Glutamatergic neuron (in vitro differentiated cells): ENCODE measurements around the gene TBX10. TPM values are rescaled to one million over a fixed set of nuclear protein-coding genes. Genes with fewer than 3 reads are reported as not detected.

Experiments used
- DNase-seq: peaks from one replicate; pipeline ENCODE4 v3.0.0; 2022
- H3K27ac Mint-ChIP-seq: one replicate; pipeline ENCODE4 v1.8.0; 2020; ENCODE audit warnings: mild to moderate bottlenecking, mixed read lengths, inconsistent platforms; ENCODE audit not compliant: unreplicated experiment
- H3K27me3 Mint-ChIP-seq: one replicate; pipeline ENCODE4 v1.8.0; 2020; ENCODE audit warnings: mild to moderate bottlenecking, moderate library complexity, mixed read lengths, inconsistent platforms; ENCODE audit not compliant: unreplicated experiment
- H3K36me3 Mint-ChIP-seq: one replicate; pipeline ENCODE4 v1.8.0; 2020; ENCODE audit warnings: mild to moderate bottlenecking, mixed read lengths, inconsistent platforms; ENCODE audit not compliant: unreplicated experiment
- H3K4me1 Mint-ChIP-seq: one replicate; pipeline ENCODE4 v1.8.0; 2020; ENCODE audit warnings: mild to moderate bottlenecking, low read depth, mixed read lengths, inconsistent platforms; ENCODE audit not compliant: unreplicated experiment
- H3K4me3 Mint-ChIP-seq: one replicate; pipeline ENCODE4 v1.8.0; 2020; ENCODE audit warnings: mild to moderate bottlenecking, mixed read lengths, inconsistent platforms; ENCODE audit not compliant: unreplicated experiment
- H3K9me3 Mint-ChIP-seq: one replicate; pipeline ENCODE4 v1.8.0; 2020; ENCODE audit warnings: mild to moderate bottlenecking, moderate library complexity, mixed read lengths, inconsistent platforms; ENCODE audit not compliant: unreplicated experiment
- CTCF ChIP-seq: fragments of 200-600 bp; sonication (generic); IDR thresholded peaks from one replicate; pipeline ENCODE4 v1.5.0; 2021; ENCODE audit not compliant: partially characterized antibody, unreplicated experiment
- total RNA-seq: library from RNA; stranded (reverse); fragmentation: NEBNext Ultra II Directional; extraction: Animal tissue kit (Norgen Biotek cat#: 25700); gene quantifications from one replicate; pipeline ENCODE4 v1.2.1, GENCODE V29; 2021; ENCODE audit not compliant: unreplicated experiment

Gene TBX10
- total RNA-seq, 1 donor from 2014 or later: not detected

DNA sequence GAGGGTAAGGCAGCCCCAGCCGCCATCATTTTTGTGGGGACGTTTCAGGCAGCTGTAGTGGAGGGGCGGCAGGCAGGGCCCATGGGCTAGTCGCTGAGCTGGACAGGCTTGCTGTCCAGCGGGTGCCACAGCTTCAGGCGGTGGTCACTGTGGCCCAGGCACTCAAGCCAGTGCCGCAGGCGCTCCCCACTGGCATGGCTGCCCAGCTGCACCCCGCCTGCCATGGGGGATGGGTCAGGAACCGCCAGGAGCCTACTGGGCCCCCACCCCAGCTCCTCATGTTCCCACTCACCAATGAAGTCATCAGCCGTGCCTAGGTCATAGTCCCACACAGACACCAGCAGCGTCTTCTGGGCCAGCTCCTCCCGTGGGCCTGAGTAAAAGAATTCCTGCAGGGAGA lies 26.8 kb downstream of the TBX10 start:
- no peak for DNase-seq
- Mint-ChIP-seq H3K36me3 (no peaks in the 10 kb centered on the region), H3K4me1 (no peaks in the 10 kb centered on the region), H3K27ac (no peak overlapping the region), H3K9me3 (peaks cover 2% of the 10 kb centered on the region), H3K27me3 (peaks cover 6% of the 10 kb centered on the region), H3K4me3 (no peak overlapping the region)
- no peak for TF ChIP-seq CTCF

GRCh38 chr11:67611704-67612587 lies 27.6 kb downstream of the TBX10 start:
- H3K27ac Mint-ChIP-seq: no peak overlapping the region
- TF ChIP-seq CTCF: no peak
- DNase-seq: no peak

GRCh38 chr11:67611165-67611564 lies 28.4 kb downstream of the TBX10 start:
- TF ChIP-seq CTCF: no peak
- DNase-seq: no peak
- Mint-ChIP-seq H3K27ac (no peak overlapping the region), H3K36me3 (no peaks in the 10 kb centered on the region), H3K4me3 (no peak overlapping the region), H3K27me3 (peaks cover 3% of the 10 kb centered on the region), H3K4me1 (no peaks in the 10 kb centered on the region), H3K9me3 (peaks cover 3% of the 10 kb centered on the region)

More at GRCh38 chr11:67611704-67612587, 27.6 kb downstream of the TBX10 start:
- Mint-ChIP-seq H3K9me3 (peaks cover 3% of the 10 kb centered on the region), H3K4me1 (no peaks in the 10 kb centered on the region), H3K27me3 (peaks cover 2% of the 10 kb centered on the region), H3K36me3 (no peaks in the 10 kb centered on the region), H3K4me3 (no peak overlapping the region)

GRCh38 chr11:67610302-67610868 lies 29.2 kb downstream of the TBX10 start:
- no peak for TF ChIP-seq CTCF
- no peak overlapping the region for H3K27ac Mint-ChIP-seq
- no peaks in the 10 kb centered on the region for H3K4me1 Mint-ChIP-seq
- no peak for DNase-seq
- H3K9me3 Mint-ChIP-seq: peaks cover 6% of the 10 kb centered on the region
- peaks cover 4% of the 10 kb centered on the region for H3K27me3 Mint-ChIP-seq
- no peak overlapping the region for H3K4me3 Mint-ChIP-seq
- no peaks in the 10 kb centered on the region for H3K36me3 Mint-ChIP-seq

- no peak overlapping the region for H3K4me3 Mint-ChIP-seq
- H3K27ac Mint-ChIP-seq: no peak overlapping the region
Measured at GRCh38 chr11:67609316-67609715, 30.2 kb downstream of the TBX10 start.

More at GRCh38 chr11:67609316-67609715, 30.2 kb downstream of the TBX10 start:
- H3K4me1 Mint-ChIP-seq: peaks cover 4% of the 10 kb centered on the region
- no peak for TF ChIP-seq CTCF
- peaks cover 6% of the 10 kb centered on the region for H3K9me3 Mint-ChIP-seq
- DNase-seq: no peak
- no peaks in the 10 kb centered on the region for H3K36me3 Mint-ChIP-seq
- peaks cover 6% of the 10 kb centered on the region for H3K27me3 Mint-ChIP-seq
